ENCODE results near the gene IGF1R. TPM values are rescaled to one million over a fixed set of nuclear protein-coding genes. Genes with fewer than 3 reads are reported as not detected.

The IGF1R gene
- total and polyA plus RNA-seq, 2 experiments from 2014 or later: 10.8 to 42.9 TPM

DNA sequence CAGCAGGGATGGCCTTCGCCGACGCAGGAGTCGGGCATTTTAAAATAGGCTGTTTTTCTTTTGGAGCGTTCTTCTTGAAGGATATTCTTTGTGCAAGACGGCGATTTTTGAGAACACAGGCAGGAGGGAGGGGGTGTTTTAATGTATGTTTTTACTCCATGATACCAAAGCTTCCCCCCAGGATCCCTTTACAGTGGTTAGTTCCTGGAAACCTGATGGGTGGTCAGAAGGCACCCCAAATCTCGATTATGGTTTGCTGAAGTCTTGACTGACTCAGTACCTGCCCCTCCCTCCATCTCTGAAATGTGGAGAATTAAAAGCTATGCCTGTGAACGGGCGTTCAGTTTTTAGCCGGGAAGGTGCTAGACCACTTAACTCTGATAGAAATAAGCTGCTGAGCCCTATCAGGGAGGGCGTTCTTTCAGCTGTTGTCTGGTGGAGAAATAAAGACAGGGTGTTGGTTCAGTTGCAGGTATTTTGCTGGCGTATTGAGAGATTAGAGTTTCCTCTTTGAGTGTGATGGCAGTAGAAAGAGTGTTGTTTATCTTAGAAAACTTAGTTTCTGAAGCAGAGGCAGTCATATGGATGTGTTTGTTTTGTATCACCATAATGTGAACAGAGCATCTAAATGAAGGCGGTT lies 3.4 kb downstream of the IGF1R start:
- Histone ChIP-seq H4K20me1 (ENCODE audit: insufficient read depth, poor library complexity, severe bottlenecking) (peaks cover 48% of the 10 kb centered on the region), H3K4me2 (peak overlapping the region; percentile 88), H3K4me3 (peak overlapping the region; percentile 78), H3K4me1 (ENCODE audit: insufficient read depth) (peaks cover 29% of the 10 kb centered on the region), H3K9me3 (ENCODE audit: low read depth) (no peaks in the 10 kb centered on the region), H3K27ac (peak overlapping the region; percentile 95), H3K27me3 (no peaks in the 10 kb centered on the region), H3K36me3 (replicated peaks; ENCODE audit: insufficient read depth, low read depth) (no peaks in the 10 kb centered on the region), H3K79me2 (peaks cover 74% of the 10 kb centered on the region), H2AFZ (peak overlapping the region; percentile 49), H3K9me2 (replicated peaks; ENCODE audit: insufficient read depth) (no peaks in the 10 kb centered on the region)
- TF ChIP-seq EZH2phosphoT487 (IDR thresholded peaks at IDR 0.05; ENCODE audit: low read depth, severe bottlenecking, unreplicated experiment) (no peak), EZH2 (IDR thresholded peaks at IDR 0.05; ENCODE audit: borderline replicate concordance) (no peak)
- TF ChIP-seq, protein P1, sequence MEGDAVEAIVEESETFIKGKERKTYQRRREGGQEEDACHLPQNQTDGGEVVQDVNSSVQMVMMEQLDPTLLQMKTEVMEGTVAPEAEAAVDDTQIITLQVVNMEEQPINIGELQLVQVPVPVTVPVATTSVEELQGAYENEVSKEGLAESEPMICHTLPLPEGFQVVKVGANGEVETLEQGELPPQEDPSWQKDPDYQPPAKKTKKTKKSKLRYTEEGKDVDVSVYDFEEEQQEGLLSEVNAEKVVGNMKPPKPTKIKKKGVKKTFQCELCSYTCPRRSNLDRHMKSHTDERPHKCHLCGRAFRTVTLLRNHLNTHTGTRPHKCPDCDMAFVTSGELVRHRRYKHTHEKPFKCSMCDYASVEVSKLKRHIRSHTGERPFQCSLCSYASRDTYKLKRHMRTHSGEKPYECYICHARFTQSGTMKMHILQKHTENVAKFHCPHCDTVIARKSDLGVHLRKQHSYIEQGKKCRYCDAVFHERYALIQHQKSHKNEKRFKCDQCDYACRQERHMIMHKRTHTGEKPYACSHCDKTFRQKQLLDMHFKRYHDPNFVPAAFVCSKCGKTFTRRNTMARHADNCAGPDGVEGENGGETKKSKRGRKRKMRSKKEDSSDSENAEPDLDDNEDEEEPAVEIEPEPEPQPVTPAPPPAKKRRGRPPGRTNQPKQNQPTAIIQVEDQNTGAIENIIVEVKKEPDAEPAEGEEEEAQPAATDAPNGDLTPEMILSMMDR (IDR thresholded peaks at IDR 0.05; ENCODE audit: poor library complexity): no peak
- WGBS (ENCODE audit: low lambda C conversion rate, missing lambda C conversion rate): 8% methylated on average over 14 of the region's 14 CpGs
- peak; percentile 27 for DNase-seq (ENCODE audit: low spot score)

GRCh38 chr15:98653686-98654085 lies 5.3 kb downstream of the IGF1R start:
- H3K79me2 ChIP-seq: peaks cover 94% of the 10 kb centered on the region
- no peak for DNase-seq (ENCODE audit: low spot score)
- H2AFZ ChIP-seq: no peak overlapping the region
- no peaks in the 10 kb centered on the region for H3K36me3 ChIP-seq (replicated peaks; ENCODE audit: insufficient read depth, low read depth)
- no peak overlapping the region for H3K4me3 ChIP-seq
- WGBS (ENCODE audit: low lambda C conversion rate, missing lambda C conversion rate): 58% methylated on average over 1 of the region's 1 CpG
- H3K4me2 ChIP-seq: peak overlapping the region; percentile 88
- H3K9me3 ChIP-seq (ENCODE audit: low read depth): no peaks in the 10 kb centered on the region
- peaks cover 29% of the 10 kb centered on the region for H3K4me1 ChIP-seq (ENCODE audit: insufficient read depth)
- no peaks in the 10 kb centered on the region for H3K9me2 ChIP-seq (replicated peaks; ENCODE audit: insufficient read depth)
- TF ChIP-seq EZH2 (IDR thresholded peaks at IDR 0.05; ENCODE audit: borderline replicate concordance) (no peak), EZH2phosphoT487 (IDR thresholded peaks at IDR 0.05; ENCODE audit: low read depth, severe bottlenecking, unreplicated experiment) (no peak)
- TF ChIP-seq, protein P1 (IDR thresholded peaks at IDR 0.05; ENCODE audit: poor library complexity): no peak
- peaks cover 66% of the 10 kb centered on the region for H4K20me1 ChIP-seq (ENCODE audit: insufficient read depth, poor library complexity, severe bottlenecking)
- no peaks in the 10 kb centered on the region for H3K27me3 ChIP-seq
- H3K27ac ChIP-seq: no peak overlapping the region

- 59% methylated on average over 4 of the region's 4 CpGs for WGBS (ENCODE audit: low lambda C conversion rate, missing lambda C conversion rate)
Observed at GRCh38 chr15:98654790-98655360, 6.5 kb downstream of the IGF1R start.

More at GRCh38 chr15:98654790-98655360, 6.5 kb downstream of the IGF1R start:
- no peaks in the 10 kb centered on the region for H3K9me3 ChIP-seq (ENCODE audit: low read depth)
- DNase-seq (ENCODE audit: low spot score): no peak
- no peaks in the 10 kb centered on the region for H3K36me3 ChIP-seq (replicated peaks; ENCODE audit: insufficient read depth, low read depth)
- no peaks in the 10 kb centered on the region for H3K9me2 ChIP-seq (replicated peaks; ENCODE audit: insufficient read depth)
- H3K27me3 ChIP-seq: no peaks in the 10 kb centered on the region
- peaks cover 99% of the 10 kb centered on the region for H3K79me2 ChIP-seq
- H3K4me1 ChIP-seq (ENCODE audit: insufficient read depth): peaks cover 29% of the 10 kb centered on the region
- no peak overlapping the region for H3K27ac ChIP-seq
- no peak overlapping the region for H3K4me3 ChIP-seq
- H3K4me2 ChIP-seq: no peak overlapping the region
- TF ChIP-seq EZH2 (IDR thresholded peaks at IDR 0.05; ENCODE audit: borderline replicate concordance) (no peak), EZH2phosphoT487 (IDR thresholded peaks at IDR 0.05; ENCODE audit: low read depth, severe bottlenecking, unreplicated experiment) (no peak)
- TF ChIP-seq, protein P1 (IDR thresholded peaks at IDR 0.05; ENCODE audit: poor library complexity): no peak
- H4K20me1 ChIP-seq (ENCODE audit: insufficient read depth, poor library complexity, severe bottlenecking): peaks cover 73% of the 10 kb centered on the region
- no peak overlapping the region for H2AFZ ChIP-seq
